Panc1 (cell line): ENCODE measurements around the gene AADAT. TPM values are rescaled to one million over a fixed set of nuclear protein-coding genes. Genes with fewer than 3 reads are reported as not detected.
"Not testable (repeated sequence)": the region's sequence is repeated elsewhere in the genome, so short reads cannot be mapped to it uniquely, and the experiment has no call there.

Source experiments
- ATAC-seq: fragments of 200-7000 bp; cut with Tn5 transposase; 2 replicates; pipeline ENCODE4 v1.9.1; 2020; ENCODE audit warnings: mild to moderate bottlenecking, moderate library complexity
- BruUV-seq: library from RNA; stranded (reverse); fragments of 400-500 nt; replicated peaks from 2 replicates; lab custom pipeline; 2021; lab: Mats Ljungman, UMichigan
- CTCF ChIA-PET: fragments of 300-600 bp; sonication (Branson Sonifier 250); formaldehyde crosslinking; loops from one replicate; lab custom pipeline; 2022; ENCODE audit warnings: antibody characterized with exemption; lab: Charles Lee
- POLR2A ChIA-PET: fragments of 300-600 bp; sonication (Branson Sonifier 250); formaldehyde crosslinking; loops from one replicate; lab custom pipeline; 2022; ENCODE audit warnings: antibody characterized with exemption; lab: Charles Lee
- DNase-seq: peaks from one replicate; pipeline ENCODE4 v3.0.0-alpha.2; 2010; ENCODE audit warnings: low read depth, low spot score
- H3K27ac ChIP-seq: 2 replicates; pipeline ENCODE4 v1.5.1; 2011; ENCODE audit warnings: mild to moderate bottlenecking, low read length, inconsistent platforms
- H3K27me3 ChIP-seq: fragments of 200-500 bp; sonication (Bioruptor generic); 2 replicates; pipeline ENCODE4 v1.6.0; 2014; ENCODE audit warnings: low read length, inconsistent platforms; ENCODE audit not compliant: control insufficient read depth, insufficient read depth
- H3K36me3 ChIP-seq: fragments of 200-500 bp; sonication (Bioruptor generic); 2 replicates; pipeline ENCODE4 v1.5.1; 2014; ENCODE audit warnings: inconsistent platforms, mild to moderate bottlenecking, low read length, moderate library complexity; ENCODE audit not compliant: control insufficient read depth, insufficient read depth
- H3K4me1 ChIP-seq: 2 replicates; pipeline ENCODE4 v1.5.1; 2011; ENCODE audit warnings: inconsistent platforms, mild to moderate bottlenecking, low read length, moderate library complexity; ENCODE audit not compliant: control insufficient read depth, insufficient read depth
- H3K4me3 ChIP-seq, 2 experiments: 2 replicates each; pipeline ENCODE4 v1.5.1; 2011 to 2012; ENCODE audit warnings: low read depth in 2 of 2, low read length in 2 of 2, mild to moderate bottlenecking in 2 of 2, inconsistent platforms in 1 of 2, moderate library complexity in 1 of 2
- H3K9me3 ChIP-seq: fragments of 200-500 bp; sonication (Bioruptor generic); 2 replicates; pipeline ENCODE4 v1.5.1; 2014; ENCODE audit warnings: low read depth, mild to moderate bottlenecking, inconsistent platforms, low read length, moderate library complexity; ENCODE audit not compliant: control insufficient read depth, insufficient read depth
- POLR2AphosphoS5 ChIP-seq: IDR thresholded peaks from 2 replicates; pipeline ENCODE4 v1.6.1; 2012; ENCODE audit warnings: mild to moderate bottlenecking, low read depth, low read length, moderate library complexity
- SIN3A ChIP-seq: IDR thresholded peaks from 2 replicates; pipeline ENCODE4 v1.6.1; 2012; ENCODE audit warnings: low read depth, mild to moderate bottlenecking, low read length, moderate library complexity, borderline replicate concordance; ENCODE audit not compliant: insufficient read depth
- TCF7L2 ChIP-seq: IDR thresholded peaks from 2 replicates; pipeline ENCODE4 v1.6.1; 2011; ENCODE audit warnings: mild to moderate bottlenecking, low read depth, low read length, inconsistent platforms
- in situ Hi-C: cut with HindIII; loops from 2 replicates; pipeline ENCODE4 v1.10.0; 2016; ENCODE audit warnings: low sequenced_read_pairs, low pct_unique_long_range_greater_than_20kb
- intact Hi-C: fragments of 100-400 bp; cut with micrococcal nuclease; formaldehyde crosslinking; loops from one replicate; pipeline ENCODE4 v1.10.0; 2022; ENCODE audit not compliant: unreplicated experiment
- total RNA-seq: library from RNA; stranded (reverse); gene quantifications from one replicate; pipeline ENCODE4 v1.2.1, GENCODE V29; 2021; ENCODE audit not compliant: unreplicated experiment
- TF ChIP-seq, protein P1 (sequence below): fragments of 450-650 bp; IDR thresholded peaks from 2 replicates; pipeline ENCODE4 v1.5.1; 2017; ENCODE audit warnings: mild to moderate bottlenecking
- TF ChIP-seq, protein P2 (sequence below), 2 experiments: IDR thresholded peaks; 2 replicates each; pipeline ENCODE4 v1.6.1; 2011 to 2012; ENCODE audit warnings: low read depth in 2 of 2, control low read depth in 1 of 2, low read length in 1 of 2, mild to moderate bottlenecking in 1 of 2, moderate library complexity in 1 of 2; ENCODE audit not compliant: insufficient read depth in 1 of 2

Gene AADAT
- total RNA-seq, 1 experiment from 2014 or later: 2.8 TPM

DNA sequence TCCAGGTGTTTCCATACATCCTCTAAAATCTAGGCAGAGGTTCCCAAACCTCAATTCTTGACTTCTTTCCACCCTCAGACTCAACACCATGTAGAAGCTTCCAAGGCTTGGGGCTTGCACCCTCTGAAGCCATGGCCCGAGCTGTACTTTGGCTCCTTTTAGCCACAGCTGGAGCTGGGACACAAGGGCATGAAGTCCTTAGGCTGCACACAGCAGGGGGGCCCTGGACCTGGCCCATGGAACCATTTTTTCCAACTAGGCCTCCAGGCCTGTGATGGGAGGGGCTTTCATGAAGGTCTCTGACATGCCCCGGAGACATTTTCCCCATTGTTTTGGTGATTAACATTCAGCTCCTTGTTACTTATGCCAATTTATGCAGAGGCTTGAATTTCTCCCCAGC, 8.4 kb upstream of the AADAT start:
- H3K4me1 ChIP-seq, H3K9me3 ChIP-seq, POLR2A ChIA-PET, H3K4me3 ChIP-seq, in situ Hi-C loops, ATAC-seq, H3K27ac ChIP-seq, intact Hi-C loops, DNase-seq, BruUV-seq, CTCF ChIA-PET, H3K36me3 ChIP-seq, H3K27me3 ChIP-seq: not testable (repeated sequence)

DNA sequence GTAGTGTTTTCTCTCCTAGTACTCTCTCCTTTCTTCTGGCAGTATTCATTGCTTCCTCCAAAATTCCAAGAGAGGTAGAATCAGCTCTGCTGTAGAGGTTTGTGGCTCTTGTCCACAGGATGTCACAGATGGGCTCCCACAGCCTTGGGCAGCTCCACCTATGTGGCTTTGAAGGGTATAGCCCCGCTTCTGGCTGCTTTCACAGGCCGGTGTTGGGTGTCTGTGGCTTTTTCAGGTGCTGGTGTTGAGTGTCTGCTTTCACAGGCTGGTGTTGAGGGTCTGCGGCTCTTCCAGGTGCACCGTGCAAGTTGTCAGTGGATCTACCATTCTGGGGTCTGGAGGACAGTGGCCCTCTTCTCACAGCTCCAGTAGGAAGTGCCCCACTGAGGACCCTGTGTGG, 7.9 kb upstream of the AADAT start:
- no peak overlapping the region for H3K27ac ChIP-seq
- H3K4me1 ChIP-seq: no peaks in the 10 kb centered on the region
- intact Hi-C loops: no loop called here
- TF ChIP-seq, protein P1, sequence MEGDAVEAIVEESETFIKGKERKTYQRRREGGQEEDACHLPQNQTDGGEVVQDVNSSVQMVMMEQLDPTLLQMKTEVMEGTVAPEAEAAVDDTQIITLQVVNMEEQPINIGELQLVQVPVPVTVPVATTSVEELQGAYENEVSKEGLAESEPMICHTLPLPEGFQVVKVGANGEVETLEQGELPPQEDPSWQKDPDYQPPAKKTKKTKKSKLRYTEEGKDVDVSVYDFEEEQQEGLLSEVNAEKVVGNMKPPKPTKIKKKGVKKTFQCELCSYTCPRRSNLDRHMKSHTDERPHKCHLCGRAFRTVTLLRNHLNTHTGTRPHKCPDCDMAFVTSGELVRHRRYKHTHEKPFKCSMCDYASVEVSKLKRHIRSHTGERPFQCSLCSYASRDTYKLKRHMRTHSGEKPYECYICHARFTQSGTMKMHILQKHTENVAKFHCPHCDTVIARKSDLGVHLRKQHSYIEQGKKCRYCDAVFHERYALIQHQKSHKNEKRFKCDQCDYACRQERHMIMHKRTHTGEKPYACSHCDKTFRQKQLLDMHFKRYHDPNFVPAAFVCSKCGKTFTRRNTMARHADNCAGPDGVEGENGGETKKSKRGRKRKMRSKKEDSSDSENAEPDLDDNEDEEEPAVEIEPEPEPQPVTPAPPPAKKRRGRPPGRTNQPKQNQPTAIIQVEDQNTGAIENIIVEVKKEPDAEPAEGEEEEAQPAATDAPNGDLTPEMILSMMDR: no peak
- TF ChIP-seq TCF7L2: no peak
- TF ChIP-seq, protein P2, sequence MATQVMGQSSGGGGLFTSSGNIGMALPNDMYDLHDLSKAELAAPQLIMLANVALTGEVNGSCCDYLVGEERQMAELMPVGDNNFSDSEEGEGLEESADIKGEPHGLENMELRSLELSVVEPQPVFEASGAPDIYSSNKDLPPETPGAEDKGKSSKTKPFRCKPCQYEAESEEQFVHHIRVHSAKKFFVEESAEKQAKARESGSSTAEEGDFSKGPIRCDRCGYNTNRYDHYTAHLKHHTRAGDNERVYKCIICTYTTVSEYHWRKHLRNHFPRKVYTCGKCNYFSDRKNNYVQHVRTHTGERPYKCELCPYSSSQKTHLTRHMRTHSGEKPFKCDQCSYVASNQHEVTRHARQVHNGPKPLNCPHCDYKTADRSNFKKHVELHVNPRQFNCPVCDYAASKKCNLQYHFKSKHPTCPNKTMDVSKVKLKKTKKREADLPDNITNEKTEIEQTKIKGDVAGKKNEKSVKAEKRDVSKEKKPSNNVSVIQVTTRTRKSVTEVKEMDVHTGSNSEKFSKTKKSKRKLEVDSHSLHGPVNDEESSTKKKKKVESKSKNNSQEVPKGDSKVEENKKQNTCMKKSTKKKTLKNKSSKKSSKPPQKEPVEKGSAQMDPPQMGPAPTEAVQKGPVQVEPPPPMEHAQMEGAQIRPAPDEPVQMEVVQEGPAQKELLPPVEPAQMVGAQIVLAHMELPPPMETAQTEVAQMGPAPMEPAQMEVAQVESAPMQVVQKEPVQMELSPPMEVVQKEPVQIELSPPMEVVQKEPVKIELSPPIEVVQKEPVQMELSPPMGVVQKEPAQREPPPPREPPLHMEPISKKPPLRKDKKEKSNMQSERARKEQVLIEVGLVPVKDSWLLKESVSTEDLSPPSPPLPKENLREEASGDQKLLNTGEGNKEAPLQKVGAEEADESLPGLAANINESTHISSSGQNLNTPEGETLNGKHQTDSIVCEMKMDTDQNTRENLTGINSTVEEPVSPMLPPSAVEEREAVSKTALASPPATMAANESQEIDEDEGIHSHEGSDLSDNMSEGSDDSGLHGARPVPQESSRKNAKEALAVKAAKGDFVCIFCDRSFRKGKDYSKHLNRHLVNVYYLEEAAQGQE (IDR thresholded peaks at IDR 0.05; ENCODE audit: insufficient read depth in 1 of 2, low read depth in 2 of 2, low read length in 1 of 2): no peak
- TF ChIP-seq POLR2AphosphoS5: no peak
- no peak for TF ChIP-seq SIN3A
- BruUV-seq: no TSS peak
- DNase-seq: no peak
- no peaks in the 10 kb centered on the region for H3K9me3 ChIP-seq
- POLR2A ChIA-PET: no interaction called here
- CTCF ChIA-PET: no interaction called here
- in situ Hi-C loops: no loop called here
- no peaks in the 10 kb centered on the region for H3K36me3 ChIP-seq
- no peaks in the 10 kb centered on the region for H3K27me3 ChIP-seq
- H3K4me3 ChIP-seq: no peak overlapping the region
- ATAC-seq: no peak

DNA sequence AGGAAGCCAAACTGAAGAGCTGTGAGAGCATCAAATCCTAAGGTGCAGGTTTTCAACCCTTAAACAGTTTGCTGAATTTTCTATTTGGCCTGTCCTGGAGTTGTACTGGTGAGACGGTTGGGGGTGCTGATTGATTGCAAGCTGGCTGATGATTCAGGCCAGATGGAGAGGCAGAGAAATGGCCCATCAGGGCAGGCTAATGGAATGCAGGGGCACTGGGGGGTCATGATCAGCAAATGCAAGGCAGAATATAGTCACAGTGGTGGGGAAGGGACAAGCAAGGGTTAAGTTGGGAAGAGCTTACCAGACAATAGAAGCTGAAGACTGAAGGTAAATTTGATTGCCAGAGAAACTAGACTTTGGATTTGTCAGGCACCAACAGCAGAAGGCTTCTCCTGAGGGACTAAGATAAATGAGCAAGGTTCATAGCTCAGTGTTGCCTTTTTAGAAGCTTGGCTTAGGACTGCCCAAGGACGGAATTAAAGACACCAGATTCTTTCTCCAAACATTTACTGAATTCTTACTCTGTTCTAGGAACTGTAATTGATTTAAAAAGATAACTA, 4.3 kb upstream of the AADAT start:
- POLR2A ChIA-PET: no interaction called here
- CTCF ChIA-PET: no interaction called here
- DNase-seq (no peak), ATAC-seq (no peak)
- no peak overlapping the region for H3K27ac ChIP-seq
- no peak overlapping the region for H3K4me3 ChIP-seq
- in situ Hi-C loops: no loop called here
- H3K36me3 ChIP-seq: no peaks in the 10 kb centered on the region; the same call in 1 of the 2 replicates
- peaks cover 5% of the 10 kb centered on the region for H3K4me1 ChIP-seq
- no TSS peak for BruUV-seq
- TF ChIP-seq POLR2AphosphoS5: no peak
- TF ChIP-seq, protein P2 (IDR thresholded peaks at IDR 0.05; ENCODE audit: insufficient read depth in 1 of 2, low read depth in 2 of 2, low read length in 1 of 2): no peak
- TF ChIP-seq SIN3A: no peak
- TF ChIP-seq TCF7L2: no peak
- TF ChIP-seq, protein P1: no peak
- intact Hi-C loops: no loop called here
- no peaks in the 10 kb centered on the region for H3K9me3 ChIP-seq
- H3K27me3 ChIP-seq: no peaks in the 10 kb centered on the region
